Lung (tissue), 12 donors: ENCODE data around the gene KRT20. TPM values are rescaled to one million over a fixed set of nuclear protein-coding genes. Genes with fewer than 3 reads are reported as not detected.
A peak's percentile ranks its signal among the peaks of the same experiment; 100 is the strongest.

Experiments
- ATAC-seq: fragments of 200-7000 bp; cut with Tn5 transposase; one replicate; pipeline ENCODE4 v1.9.1; 2020; ENCODE audit warnings: moderate number of reproducible peaks; ENCODE audit not compliant: insufficient read depth, low FRiP score
- DNase-seq, 3 donors: peaks; one replicate each; pipeline ENCODE4 v3.0.0-alpha.2; 2013 to 2017
- H3K27ac ChIP-seq, 2 donors: one replicate each; pipeline ENCODE4 v1.5.1; 2013; ENCODE audit warnings: mild to moderate bottlenecking in 2 of 2, moderate library complexity in 2 of 2, control low read depth in 1 of 2, inconsistent platforms in 1 of 2, low read depth in 1 of 2, low read length in 1 of 2
- H3K27me3 ChIP-seq, 3 donors: one replicate each; pipeline ENCODE4 v1.5.1; 2013; ENCODE audit warnings: low read length in 2 of 3; ENCODE audit not compliant: control insufficient read depth in 3 of 3, insufficient read depth in 3 of 3
- H3K36me3 ChIP-seq, 4 donors: one replicate each; pipeline ENCODE4 v1.5.1; 2013; ENCODE audit warnings: low read length in 4 of 4, mild to moderate bottlenecking in 1 of 4, moderate library complexity in 1 of 4; ENCODE audit not compliant: control insufficient read depth in 4 of 4, insufficient read depth in 4 of 4
- H3K4me1 ChIP-seq, 5 donors: one replicate each; pipeline ENCODE4 v1.5.1; 2013; ENCODE audit warnings: low read length in 5 of 5, mild to moderate bottlenecking in 2 of 5, moderate library complexity in 1 of 5; ENCODE audit not compliant: control insufficient read depth in 5 of 5, insufficient read depth in 5 of 5
- H3K4me3 ChIP-seq: one replicate; pipeline ENCODE4 v1.5.1; 2013; ENCODE audit warnings: mild to moderate bottlenecking, control low read depth, moderate library complexity
- H3K9ac ChIP-seq, 2 donors: one replicate each; pipeline ENCODE4 v1.5.1; 2013; ENCODE audit warnings: low read length in 2 of 2, control low read depth in 1 of 2; ENCODE audit not compliant: insufficient read depth in 1 of 2
- H3K9me3 ChIP-seq, 4 donors: one replicate each; pipeline ENCODE4 v1.5.1; 2013; ENCODE audit warnings: low read length in 3 of 4, mild to moderate bottlenecking in 1 of 4, moderate library complexity in 1 of 4; ENCODE audit not compliant: control insufficient read depth in 4 of 4, insufficient read depth in 3 of 4
- CTCF ChIP-seq: IDR thresholded peaks from 2 replicates; pipeline ENCODE4 v1.5.1; 2012; ENCODE audit warnings: mild to moderate bottlenecking; ENCODE audit errors: control extremely low read depth, extremely low read depth
- WGBS, 2 donors: extraction: QIAGEN DNeasy Blood & Tissue Kit; methylation state at CpG; one replicate each; pipeline ENCODE4 v1.1.7; 2013; 5-methylcytosine and 5-hydroxymethylcytosine counted together
- polyA plus RNA-seq, 2 donors: library from polyadenylated mRNA; stranded (reverse); fragments of 200-250 nt; gene quantifications; one replicate each; pipeline ENCODE4 v1.2.1, GENCODE V29; 2013
- total RNA-seq, 2 donors: library from RNA; depleted of rRNA in 1 of 2; stranded (reverse); fragments of >200 nt in 1 of 2; gene quantifications; one replicate each; pipeline ENCODE4 v1.2.1, GENCODE V29; 2014 to 2021
- donor health status: control.
- donor health status: control.
- donor health status: Bipolar disorder and iron deficiency.
- donor health status: healthy.
- donor health status: DM: yes; HTN: yes; CAD: no.

Gene KRT20
- total and polyA plus RNA-seq, 4 donors = 0.24 to 0.31 TPM; not detected in 2

- Histone ChIP-seq H3K9me3 (no peaks in the 10 kb centered on the region), H3K36me3 (no peaks in the 10 kb centered on the region), H3K4me1 (peaks cover 0 to 15% (median 0%) of the 10 kb centered on the region in 5 donors), H3K27me3 (no peaks in the 10 kb centered on the region), H3K4me3 (no peak overlapping the region), H3K9ac (no peak overlapping the region), H3K27ac (no peak overlapping the region)
- DNase-seq = no peak
- no peak for ATAC-seq
- no peak for TF ChIP-seq CTCF
- 83 to 94% methylated on average over 3 of the region's 3 CpGs for WGBS, 2 donors
Observed at GRCh38 chr17:40914075-40914855, 29.2 kb upstream of the KRT20 start.

GRCh38 chr17:40912486-40913210 is 27.6 kb upstream of the KRT20 start:
- no peak for DNase-seq
- H3K9ac ChIP-seq = no peak overlapping the region
- ATAC-seq = no peak
- TF ChIP-seq CTCF = no peak
- peaks cover 0 to 15% (median 0%) of the 10 kb centered on the region in 5 donors for H3K4me1 ChIP-seq
- H3K36me3 ChIP-seq = no peaks in the 10 kb centered on the region
- no peaks in the 10 kb centered on the region for H3K9me3 ChIP-seq
- no peak overlapping the region for H3K27ac ChIP-seq
- 85 to 87% methylated on average over 13 of the region's 13 CpGs for WGBS, 2 donors
- no peaks in the 10 kb centered on the region for H3K27me3 ChIP-seq
- no peak overlapping the region for H3K4me3 ChIP-seq

GRCh38 chr17:40910441-40910841 is 25.4 kb upstream of the KRT20 start:
- H3K4me1 ChIP-seq = peaks cover 0 to 15% (median 0%) of the 10 kb centered on the region in 5 donors
- no peak for ATAC-seq
- no peak overlapping the region for H3K4me3 ChIP-seq
- no peaks in the 10 kb centered on the region for H3K36me3 ChIP-seq
- no peak overlapping the region for H3K9ac ChIP-seq
- no peak overlapping the region for H3K27ac ChIP-seq
- 67 to 85% methylated on average over 3 of the region's 3 CpGs for WGBS, 2 donors
- no peaks in the 10 kb centered on the region for H3K9me3 ChIP-seq
- H3K27me3 ChIP-seq = peaks cover 0 to 2% (median 0%) of the 10 kb centered on the region in 3 donors
- TF ChIP-seq CTCF = no peak
- peak in 1 of 3 donors; percentile 15 for DNase-seq
